GM12801 (cell line): ENCODE results near the gene ZDHHC3.

ENCODE experiments used
- TF ChIP-seq, protein P1 (sequence below): IDR thresholded peaks from one replicate; pipeline ENCODE4 v1.5.1; 2011; ENCODE audit warnings: control low read depth; ENCODE audit not compliant: insufficient read length; ENCODE audit errors: extremely low read depth

The ZDHHC3 gene

GRCh38 chr3:44976002-44976815 lies at the start of gene ZDHHC3, which contains the start of gene EXOSC7:
Gene ZDHHC3 (minus strand): TSS chr3:44976174. CDS start chr3:44959436, 16,738 bp downstream.
Gene EXOSC7 (plus strand): TSS chr3:44976244. CDS start chr3:44976278, 34 bp downstream.
- TF ChIP-seq, protein P1, sequence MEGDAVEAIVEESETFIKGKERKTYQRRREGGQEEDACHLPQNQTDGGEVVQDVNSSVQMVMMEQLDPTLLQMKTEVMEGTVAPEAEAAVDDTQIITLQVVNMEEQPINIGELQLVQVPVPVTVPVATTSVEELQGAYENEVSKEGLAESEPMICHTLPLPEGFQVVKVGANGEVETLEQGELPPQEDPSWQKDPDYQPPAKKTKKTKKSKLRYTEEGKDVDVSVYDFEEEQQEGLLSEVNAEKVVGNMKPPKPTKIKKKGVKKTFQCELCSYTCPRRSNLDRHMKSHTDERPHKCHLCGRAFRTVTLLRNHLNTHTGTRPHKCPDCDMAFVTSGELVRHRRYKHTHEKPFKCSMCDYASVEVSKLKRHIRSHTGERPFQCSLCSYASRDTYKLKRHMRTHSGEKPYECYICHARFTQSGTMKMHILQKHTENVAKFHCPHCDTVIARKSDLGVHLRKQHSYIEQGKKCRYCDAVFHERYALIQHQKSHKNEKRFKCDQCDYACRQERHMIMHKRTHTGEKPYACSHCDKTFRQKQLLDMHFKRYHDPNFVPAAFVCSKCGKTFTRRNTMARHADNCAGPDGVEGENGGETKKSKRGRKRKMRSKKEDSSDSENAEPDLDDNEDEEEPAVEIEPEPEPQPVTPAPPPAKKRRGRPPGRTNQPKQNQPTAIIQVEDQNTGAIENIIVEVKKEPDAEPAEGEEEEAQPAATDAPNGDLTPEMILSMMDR = no peak

GRCh38 chr3:45024542-45025255 lies 48.7 kb upstream of the ZDHHC3 start:
- TF ChIP-seq, protein P1 = no peak

GRCh38 chr3:45023675-45024074 lies 47.7 kb upstream of the ZDHHC3 start:
- TF ChIP-seq, protein P1 = no peak

DNA sequence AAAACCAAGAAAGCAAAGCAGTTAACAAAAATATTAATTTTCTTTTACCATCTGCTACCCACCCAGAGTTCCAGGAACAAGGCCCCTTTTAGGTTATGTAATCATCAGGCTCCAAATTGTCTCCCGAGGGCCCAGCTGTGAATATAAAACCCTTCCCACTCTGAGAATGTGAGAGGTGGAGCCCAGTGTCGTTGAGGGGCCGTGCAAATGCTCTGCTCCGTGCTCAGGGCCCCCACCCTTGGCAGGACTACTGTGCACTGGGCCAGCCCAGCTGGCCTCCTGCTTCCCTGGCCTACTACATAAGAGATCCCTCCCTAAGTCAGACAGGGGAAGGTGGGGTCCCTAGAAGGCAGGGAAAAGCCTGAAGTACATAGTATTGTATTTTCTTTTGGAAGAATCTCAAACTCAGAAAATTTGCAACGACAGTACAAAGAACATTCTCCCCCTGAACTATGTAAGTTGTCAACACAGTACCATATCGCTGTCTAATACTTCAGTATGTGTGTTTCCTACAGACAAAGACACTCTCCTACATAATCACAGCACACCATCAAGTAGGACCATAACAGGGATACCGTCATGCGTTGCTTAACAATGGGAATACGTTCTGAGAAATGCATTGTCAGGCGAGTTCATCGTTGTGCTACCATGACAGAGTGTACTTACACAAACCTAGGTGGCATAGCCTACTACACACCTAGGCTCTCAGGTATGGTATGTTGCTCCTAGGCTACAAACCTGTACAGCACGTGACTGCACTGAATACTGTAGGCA lies 45.7 kb upstream of the ZDHHC3 start:
- TF ChIP-seq, protein P1 = no peak

GRCh38 chr3:45020534-45020933 lies 44.6 kb upstream of the ZDHHC3 start:
- TF ChIP-seq, protein P1 = no peak

GRCh38 chr3:45017821-45018220 lies 41.8 kb upstream of the ZDHHC3 start:
- TF ChIP-seq, protein P1 = no peak

DNA sequence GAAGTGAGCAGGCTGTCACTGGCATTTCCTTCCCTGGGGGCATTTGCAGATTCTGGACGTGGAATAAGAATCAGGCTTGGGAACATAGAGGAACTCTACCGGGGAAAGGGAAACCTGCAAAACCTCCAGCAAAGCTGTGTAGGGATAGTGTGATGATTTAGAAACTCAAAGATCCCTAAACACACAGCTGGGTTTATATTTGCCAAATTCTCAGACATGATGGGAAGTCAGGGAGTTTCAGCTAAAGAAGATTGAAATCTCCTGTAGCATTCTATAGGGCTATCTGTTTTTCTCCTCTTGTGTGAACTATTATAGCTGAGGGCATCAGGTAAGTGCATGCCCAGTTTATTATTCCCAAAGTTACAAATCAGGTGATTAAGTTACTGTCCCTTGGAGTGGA lies 40.9 kb upstream of the ZDHHC3 start:
- TF ChIP-seq, protein P1 = no peak
